NCI-H1436 (cell line): ENCODE results near the gene PRKX.
"Not testable (repeated sequence)": the region's sequence is repeated elsewhere in the genome, so short reads cannot be mapped to it uniquely, and the experiment has no call there.

Experiments
- DNase-seq: peaks from one replicate; lab custom pipeline; 2025; lab: John Stamatoyannopoulos, UW

Gene PRKX

GRCh38 chrX:3653111-3653510, 60.3 kb downstream of the PRKX start:
- DNase-seq: no peak

GRCh38 chrX:3651277-3651676, 62.2 kb downstream of the PRKX start:
- DNase-seq: no peak

GRCh38 chrX:3648084-3648483, 65.4 kb downstream of the PRKX start:
- DNase-seq: no peak

GRCh38 chrX:3639858-3640631, 73.4 kb downstream of the PRKX start:
- DNase-seq: not testable (repeated sequence)

- DNase-seq: no peak
Measured at GRCh38 chrX:3639236-3639635, 74.2 kb downstream of the PRKX start.

GRCh38 chrX:3638280-3638873, 75.1 kb downstream of the PRKX start:
- DNase-seq: no peak

GRCh38 chrX:3636803-3637202, 76.6 kb downstream of the PRKX start:
- no peak for DNase-seq

GRCh38 chrX:3631196-3631595, 82.3 kb downstream of the PRKX start:
- no peak for DNase-seq

- DNase-seq: no peak
Measured at GRCh38 chrX:3627594-3627993, 85.9 kb downstream of the PRKX start.

GRCh38 chrX:3621414-3621813, 92.0 kb downstream of the PRKX start:
- DNase-seq: no peak

- DNase-seq: not testable (repeated sequence)
Measured at GRCh38 chrX:3611744-3612143, 101.7 kb downstream of the PRKX start.

- DNase-seq: no peak
Measured at GRCh38 chrX:3609810-3610209, 103.6 kb downstream of the PRKX start.

GRCh38 chrX:3603026-3603661, 110.3 kb downstream of the PRKX start:
- DNase-seq: no peak

- no peak for DNase-seq
Measured at GRCh38 chrX:3599802-3600430, 113.5 kb downstream of the PRKX start.

GRCh38 chrX:3598709-3599108, 114.7 kb downstream of the PRKX start:
- DNase-seq: no peak

GRCh38 chrX:3598046-3598605, 115.3 kb downstream of the PRKX start:
- no peak for DNase-seq

GRCh38 chrX:3592184-3592583, 121.3 kb downstream of the PRKX start:
- no peak for DNase-seq

- no peak for DNase-seq
Measured at GRCh38 chrX:3589474-3589873, 124.0 kb downstream of the PRKX start.

- DNase-seq: no peak
Measured at GRCh38 chrX:3585719-3586118, 127.7 kb downstream of the PRKX start.

GRCh38 chrX:3584415-3584996, 128.9 kb downstream of the PRKX start:
- DNase-seq: no peak

- DNase-seq: no peak
Measured at GRCh38 chrX:3582451-3582850, 131.0 kb downstream of the PRKX start.

- DNase-seq: no peak
Measured at GRCh38 chrX:3581609-3582108, 131.8 kb downstream of the PRKX start.
